IMR-90 (cell line): ENCODE data around the gene EFHC2. TPM values are rescaled to one million over a fixed set of nuclear protein-coding genes. Genes with fewer than 3 reads are reported as not detected.

ENCODE experiments used
- ATAC-seq: fragments of 200-7000 bp; cut with Tn5 transposase; 2 replicates; pipeline ENCODE4 v1.9.1; 2020; ENCODE audit warnings: low read depth, mild to moderate bottlenecking, moderate library complexity
- BruUV-seq: library from RNA; stranded (reverse); fragments of 400-500 nt; replicated peaks from 2 replicates; lab custom pipeline; 2021; lab: Mats Ljungman, UMichigan
- CTCF ChIA-PET: fragments of 300-600 bp; formaldehyde crosslinking; extraction: SDS; loops from one replicate; lab custom pipeline; 2021; ENCODE audit warnings: antibody characterized with exemption; lab: Yijun Ruan, JAX
- POLR2A ChIA-PET: fragments of 300-600 bp; sonication (Branson Sonifier 250); formaldehyde crosslinking; loops from one replicate; lab custom pipeline; 2022; ENCODE audit warnings: antibody characterized with exemption; ENCODE audit not compliant: unreplicated experiment; lab: Charles Lee
- DNase-seq: peaks from one replicate; pipeline ENCODE4 v3.0.0; 2013
- H2AFZ ChIP-seq: replicated peaks from 2 replicates; pipeline ENCODE3; 2013; ENCODE audit warnings: low read length, mild to moderate bottlenecking; ENCODE audit not compliant: poor library complexity
- H2AK5ac ChIP-seq: 2 replicates; pipeline ENCODE4 v1.6.1; 2013; ENCODE audit warnings: low read depth, low read length, inconsistent platforms
- H2AK9ac ChIP-seq: replicated peaks from 2 replicates; pipeline ENCODE3; 2013; ENCODE audit warnings: mild to moderate bottlenecking, low read depth, low read length, moderate library complexity; ENCODE audit not compliant: poor library complexity
- H2BK120ac ChIP-seq: 2 replicates; pipeline ENCODE4 v1.6.1; 2013; ENCODE audit warnings: low read depth, low read length, inconsistent platforms
- H2BK15ac ChIP-seq: 3 replicates; pipeline ENCODE4 v1.6.1; 2013; ENCODE audit warnings: low read depth, low read length, inconsistent platforms
- H2BK20ac ChIP-seq: 2 replicates; pipeline ENCODE4 v1.6.1; 2013; ENCODE audit warnings: low read depth, mild to moderate bottlenecking, inconsistent platforms, low read length, moderate library complexity
- H2BK5ac ChIP-seq: 2 replicates; pipeline ENCODE4 v1.6.1; 2013; ENCODE audit warnings: mild to moderate bottlenecking, low read depth, low read length, inconsistent platforms; ENCODE audit not compliant: poor library complexity, severe bottlenecking
- H3K14ac ChIP-seq: replicated peaks from 2 replicates; pipeline ENCODE4 v1.6.1; 2013; ENCODE audit warnings: low read depth, low read length, inconsistent platforms
- H3K18ac ChIP-seq: 2 replicates; pipeline ENCODE4 v1.6.1; 2013; ENCODE audit warnings: low read depth, low read length, control low read depth
- H3K23ac ChIP-seq: 2 replicates; pipeline ENCODE4 v1.6.1; 2013; ENCODE audit warnings: low read depth, low read length, inconsistent platforms
- H3K27ac ChIP-seq: 2 replicates; pipeline ENCODE4 v1.5.1; 2013; ENCODE audit warnings: mild to moderate bottlenecking, control low read depth, low read length; ENCODE audit not compliant: insufficient read depth
- H3K27me3 ChIP-seq: 2 replicates; pipeline ENCODE4 v1.6.1; 2013; ENCODE audit warnings: low read length; ENCODE audit not compliant: control insufficient read depth, insufficient read depth
- H3K36me3 ChIP-seq: 2 replicates; pipeline ENCODE4 v1.6.1; 2013; ENCODE audit warnings: low read length, mixed read lengths; ENCODE audit not compliant: control insufficient read depth, insufficient read depth
- H3K4ac ChIP-seq: 2 replicates; pipeline ENCODE4 v1.6.1; 2013; ENCODE audit warnings: low read depth, low read length, inconsistent platforms
- H3K4me1 ChIP-seq: 2 replicates; pipeline ENCODE4 v1.6.1; 2013; ENCODE audit warnings: low read length, mixed read lengths; ENCODE audit not compliant: control insufficient read depth, insufficient read depth
- H3K4me2 ChIP-seq: 2 replicates; pipeline ENCODE4 v1.6.1; 2013; ENCODE audit warnings: low read depth, mild to moderate bottlenecking, control low read depth, low read length, moderate library complexity
- H3K4me3 ChIP-seq: 2 replicates; pipeline ENCODE4 v1.5.1; 2013; ENCODE audit warnings: low read depth, mild to moderate bottlenecking, control low read depth, low read length, moderate library complexity; ENCODE audit not compliant: insufficient read depth
- H3K56ac ChIP-seq: 2 replicates; pipeline ENCODE4 v1.6.1; 2013; ENCODE audit warnings: low read length, inconsistent platforms; ENCODE audit not compliant: insufficient read depth; ENCODE audit errors: extremely low read depth
- H3K79me1 ChIP-seq, 2 experiments: 2 replicates each; pipeline ENCODE4 v1.6.1; 2013; ENCODE audit warnings: low read length in 2 of 2, inconsistent platforms in 1 of 2, low read depth in 1 of 2
- H3K9ac ChIP-seq: 2 replicates; pipeline ENCODE4 v1.6.1; 2013; ENCODE audit warnings: low read depth, low read length, control low read depth
- H3K9me1 ChIP-seq: 2 replicates; pipeline ENCODE4 v1.6.1; 2013; ENCODE audit warnings: low read length, inconsistent platforms; ENCODE audit not compliant: insufficient read depth
- H3K9me3 ChIP-seq: 2 replicates; pipeline ENCODE4 v1.6.1; 2013; ENCODE audit warnings: low read length; ENCODE audit not compliant: control insufficient read depth, insufficient read depth
- H4K20me1 ChIP-seq: 2 replicates; pipeline ENCODE4 v1.6.1; 2013; ENCODE audit warnings: low read length, inconsistent platforms; ENCODE audit not compliant: insufficient read depth
- H4K5ac ChIP-seq: 2 replicates; pipeline ENCODE4 v1.6.1; 2013; ENCODE audit warnings: mild to moderate bottlenecking, low read depth, low read length, control low read depth
- H4K8ac ChIP-seq, 2 experiments: 2 replicates each; pipeline ENCODE4 v1.6.1; 2013; ENCODE audit warnings: low read depth in 2 of 2, low read length in 2 of 2, control low read depth in 1 of 2, inconsistent platforms in 1 of 2
- H4K91ac ChIP-seq: 2 replicates; pipeline ENCODE4 v1.6.1; 2013; ENCODE audit warnings: low read depth, low read length, inconsistent platforms; ENCODE audit not compliant: insufficient read depth
- BHLHE40 ChIP-seq: fragments of 150-350 bp; IDR thresholded peaks from 2 replicates; pipeline ENCODE4 v1.6.1; 2016; ENCODE audit warnings: mild to moderate bottlenecking, low read depth, low read length
- CEBPB ChIP-seq: IDR thresholded peaks from 2 replicates; pipeline ENCODE4 v1.6.1; 2012; ENCODE audit warnings: low read depth, low read length, improper control_type of control experiment
- CHD1 ChIP-seq: IDR thresholded peaks from 2 replicates; pipeline ENCODE4 v1.6.1; 2012; ENCODE audit warnings: low read depth, low read length, improper control_type of control experiment
- CTCF ChIP-seq: conservative IDR thresholded peaks from 2 replicates; pipeline ENCODE4 v1.5.1; 2012; ENCODE audit warnings: mild to moderate bottlenecking, low read depth, low read length, improper control_type of control experiment
- ELK1 ChIP-seq: fragments of 150-350 bp; IDR thresholded peaks from 2 replicates; pipeline ENCODE4 v1.6.1; 2016; ENCODE audit warnings: low read depth, mild to moderate bottlenecking, low read length, moderate library complexity, borderline replicate concordance
- MAFK ChIP-seq: IDR thresholded peaks from 2 replicates; pipeline ENCODE4 v1.6.1; 2012; ENCODE audit warnings: low read depth, low read length, improper control_type of control experiment
- MAZ ChIP-seq: IDR thresholded peaks from 2 replicates; pipeline ENCODE4 v1.6.1; 2012; ENCODE audit warnings: low read depth, mild to moderate bottlenecking, low read length, improper control_type of control experiment, moderate library complexity, borderline replicate concordance
- MXI1 ChIP-seq: IDR thresholded peaks from 2 replicates; pipeline ENCODE4 v1.6.1; 2012; ENCODE audit warnings: low read depth, mild to moderate bottlenecking, low read length, moderate library complexity, borderline replicate concordance
- NFE2L2 ChIP-seq: fragments of 150-350 bp; IDR thresholded peaks from 2 replicates; pipeline ENCODE4 v1.6.1; 2016; ENCODE audit warnings: low read depth, mild to moderate bottlenecking, low read length
- POLR2A ChIP-seq: IDR thresholded peaks from 2 replicates; pipeline ENCODE4 v1.6.1; 2012; ENCODE audit warnings: mild to moderate bottlenecking, low read depth, low read length
- RAD21 ChIP-seq: IDR thresholded peaks from 2 replicates; pipeline ENCODE4 v1.6.1; 2012; ENCODE audit warnings: low read length, improper control_type of control experiment
- RCOR1 ChIP-seq: IDR thresholded peaks from 2 replicates; pipeline ENCODE4 v1.6.1; 2012; ENCODE audit warnings: mild to moderate bottlenecking, low read length, improper control_type of control experiment; ENCODE audit not compliant: insufficient replicate concordance
- RFX5 ChIP-seq: IDR thresholded peaks from 2 replicates; pipeline ENCODE4 v1.8.0; 2012; ENCODE audit warnings: low read depth, mild to moderate bottlenecking, low read length, moderate library complexity
- SMC3 ChIP-seq: fragments of 150-350 bp; IDR thresholded peaks from 2 replicates; pipeline ENCODE4 v1.6.1; 2016; ENCODE audit warnings: low read depth, mild to moderate bottlenecking, antibody characterized with exemption, low read length, moderate library complexity
- WGBS, 2 experiments: methylation state at CpG; one replicate each; pipeline versions ENCODE4 v1.1.5 to v1.1.7; 2013; ENCODE audit warnings: missing lambda C conversion rate in 2 of 2; ENCODE audit not compliant: insufficient read length in 1 of 2; ENCODE audit errors: extremely low coverage in 2 of 2; 5-methylcytosine and 5-hydroxymethylcytosine counted together
- dilution Hi-C: fragments of 300-500 bp; cut with HindIII; formaldehyde crosslinking; loops from one replicate; pipeline ENCODE4 v1.14.3; 2018; ENCODE audit warnings: low sequenced_read_pairs; ENCODE audit not compliant: unreplicated experiment
- in situ Hi-C: fragments of 300-500 bp; cut with MboI; formaldehyde crosslinking; loops from 3 replicates; pipeline ENCODE4 v1.14.3; 2019; ENCODE audit warnings: low sequenced_read_pairs, inconsistent platforms, mixed read lengths
- intact Hi-C: fragments of 100-400 bp; cut with micrococcal nuclease; formaldehyde crosslinking; loops from 2 replicates; pipeline ENCODE4 v1.10.0; 2022
- polyA plus RNA-seq, 3 experiments: library from polyadenylated mRNA; depleted of rRNA; stranded (reverse); fragments of >200 nt; gene quantifications; 2 replicates each; pipeline ENCODE4 v1.2.3, GENCODE V29; 2012; ENCODE audit warnings: low replicate concordance in 1 of 3
- total RNA-seq: library from RNA; depleted of rRNA; stranded (reverse); fragments of >200 nt; gene quantifications from 2 replicates; pipeline ENCODE4 v1.2.3, GENCODE V29; 2012

Gene EFHC2
- total and polyA plus RNA-seq, 2 of the 4 experiments (the other 2 are of a cell fraction) = 0.18 to 0.24 TPM

- Histone ChIP-seq H3K23ac (no peak overlapping the region), H3K9me3 (no peaks in the 10 kb centered on the region), H3K4me1 (no peaks in the 10 kb centered on the region), H2AK5ac (no peak overlapping the region), H4K91ac (no peak overlapping the region), H3K27me3 (peaks cover 4% of the 10 kb centered on the region), H3K9me1 (no peaks in the 10 kb centered on the region), H2BK15ac (no peak overlapping the region), H3K4me2 (no peak overlapping the region), H2BK120ac (no peak overlapping the region), H2AFZ (no peak overlapping the region), H3K4me3 (no peak overlapping the region), H4K8ac (no peak overlapping the region), H3K9ac (no peak overlapping the region), H3K56ac (no peak overlapping the region), H4K5ac (no peak overlapping the region), H2AK9ac (no peak overlapping the region), H3K14ac (no peak overlapping the region), H3K18ac (no peak overlapping the region), H3K27ac (no peak overlapping the region), H3K4ac (no peak overlapping the region), H2BK5ac (no peak overlapping the region), H4K20me1 (no peaks in the 10 kb centered on the region), H3K79me1 (no peaks in the 10 kb centered on the region), H3K36me3 (no peaks in the 10 kb centered on the region), H2BK20ac (no peak overlapping the region)
- dilution Hi-C loops (no loop called here), in situ Hi-C loops (no loop called here), intact Hi-C loops (no loop called here)
- ATAC-seq = no peak
- ChIA-PET CTCF (no interaction called here), POLR2A (no interaction called here)
- no peak for TF ChIP-seq SMC3
- TF ChIP-seq CEBPB = no peak
- TF ChIP-seq CHD1 = no peak
- TF ChIP-seq NFE2L2 = no peak
- no peak for TF ChIP-seq RAD21
- TF ChIP-seq BHLHE40 = no peak
- no peak for TF ChIP-seq MAFK
- TF ChIP-seq POLR2A = no peak
- no peak for TF ChIP-seq MAZ
- TF ChIP-seq CTCF = no peak
- no peak for TF ChIP-seq RFX5
- no peak for TF ChIP-seq ELK1
- TF ChIP-seq RCOR1 = no peak
- TF ChIP-seq MXI1 = no peak
- no CpG with 5 or more reads among the region's 3 CpGs for WGBS, 2 experiments
- no peak for DNase-seq
- BruUV-seq = no TSS peak
These were observed 117.8 kb downstream of the EFHC2 start for GRCh38 chrX:44225667-44226066.
